ENCODE results near the gene IFNE. TPM values are rescaled to one million over a fixed set of nuclear protein-coding genes. Genes with fewer than 3 reads are reported as not detected.
"Not testable (repeated sequence)": the region's sequence is repeated elsewhere in the genome, so short reads cannot be mapped to it uniquely, and the experiment has no call there.

The IFNE gene
- total RNA-seq, 2 donors from 2014 or later = not detected

DNA sequence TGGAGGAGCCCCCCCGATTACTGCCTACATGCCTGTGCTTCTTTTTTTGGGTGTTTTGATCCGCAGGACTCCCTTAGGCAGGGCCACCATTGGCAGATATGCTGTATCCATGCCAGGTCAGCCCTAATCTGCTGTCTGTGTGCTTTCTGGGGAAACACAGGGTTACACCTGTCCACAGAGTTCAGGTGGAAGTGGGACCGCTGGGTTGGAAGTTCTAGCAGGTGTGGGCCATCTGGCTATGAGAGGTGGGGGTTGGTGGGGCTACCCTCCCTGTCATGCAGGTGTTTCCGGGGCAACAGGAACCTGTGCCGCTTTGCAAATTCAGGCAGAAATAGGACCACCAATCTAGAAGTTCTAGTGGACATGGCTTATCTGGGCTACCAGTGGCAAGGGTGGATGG, 17.0 kb downstream of the IFNE start:
- no peaks in the 10 kb centered on the region for H3K4me1 Mint-ChIP-seq
- H3K27me3 Mint-ChIP-seq = peaks cover 29% of the 10 kb centered on the region
- H3K27ac Mint-ChIP-seq = no peak overlapping the region
- no peaks in the 10 kb centered on the region for H3K36me3 Mint-ChIP-seq (ENCODE audit: low read depth)
- H3K9me3 Mint-ChIP-seq = no peaks in the 10 kb centered on the region
- no peak overlapping the region for H3K4me3 Mint-ChIP-seq
- no peak for ATAC-seq (replicated peaks)

- Mint-ChIP-seq H3K27me3 (peaks cover 38% of the 10 kb centered on the region), H3K4me3 (no peak overlapping the region), H3K4me1 (no peaks in the 10 kb centered on the region), H3K27ac (no peak overlapping the region), H3K9me3 (no peaks in the 10 kb centered on the region), H3K36me3 (ENCODE audit: low read depth) (no peaks in the 10 kb centered on the region)
- ATAC-seq (replicated peaks) = no peak
These were observed 20.7 kb downstream of the IFNE start for GRCh38 chr9:21461377-21461776.

- Mint-ChIP-seq H3K27ac (peak overlapping the region; percentile 36), H3K36me3 (ENCODE audit: low read depth) (no peaks in the 10 kb centered on the region), H3K27me3 (peaks cover 20% of the 10 kb centered on the region), H3K9me3 (no peaks in the 10 kb centered on the region), H3K4me1 (no peaks in the 10 kb centered on the region), H3K4me3 (no peak overlapping the region)
- peak; percentile 40 for ATAC-seq (replicated peaks)
These were observed 26.8 kb downstream of the IFNE start for GRCh38 chr9:21455320-21455719.

- Mint-ChIP-seq H3K9me3 (no peaks in the 10 kb centered on the region), H3K36me3 (ENCODE audit: low read depth) (no peaks in the 10 kb centered on the region), H3K4me3 (no peak overlapping the region), H3K4me1 (no peaks in the 10 kb centered on the region), H3K27me3 (peaks cover 15% of the 10 kb centered on the region), H3K27ac (no peak overlapping the region)
- ATAC-seq (replicated peaks) = no peak
These were observed 28.0 kb downstream of the IFNE start for GRCh38 chr9:21454149-21454548.

- no peak overlapping the region for H3K27ac Mint-ChIP-seq
- no peak for ATAC-seq (replicated peaks)
These were observed 29.4 kb downstream of the IFNE start for GRCh38 chr9:21452681-21453080.

GRCh38 chr9:21450733-21451394, 31.2 kb downstream of the IFNE start:
- Mint-ChIP-seq H3K27me3 (no peaks in the 10 kb centered on the region), H3K27ac (no peak overlapping the region), H3K4me1 (no peaks in the 10 kb centered on the region), H3K4me3 (no peak overlapping the region), H3K36me3 (ENCODE audit: low read depth) (no peaks in the 10 kb centered on the region), H3K9me3 (no peaks in the 10 kb centered on the region)
- ATAC-seq (replicated peaks) = no peak

More at GRCh38 chr9:21452681-21453080, 29.4 kb downstream of the IFNE start:
- Mint-ChIP-seq H3K9me3 (no peaks in the 10 kb centered on the region), H3K4me3 (no peak overlapping the region), H3K27me3 (peaks cover 10% of the 10 kb centered on the region), H3K36me3 (ENCODE audit: low read depth) (no peaks in the 10 kb centered on the region), H3K4me1 (no peaks in the 10 kb centered on the region)

- H3K4me1 Mint-ChIP-seq; ATAC-seq (replicated peaks); H3K36me3 Mint-ChIP-seq (ENCODE audit: low read depth); H3K27me3 Mint-ChIP-seq; H3K9me3 Mint-ChIP-seq; H3K27ac Mint-ChIP-seq; H3K4me3 Mint-ChIP-seq: not testable (repeated sequence)
These were observed 32.8 kb downstream of the IFNE start for GRCh38 chr9:21449312-21449711.

- peak; percentile 56 for ATAC-seq (replicated peaks)
- Mint-ChIP-seq H3K27me3 (peaks cover 3% of the 10 kb centered on the region), H3K27ac (no peak overlapping the region), H3K4me3 (peak overlapping the region; percentile 55), H3K36me3 (ENCODE audit: low read depth) (no peaks in the 10 kb centered on the region), H3K4me1 (peaks cover 8% of the 10 kb centered on the region), H3K9me3 (no peaks in the 10 kb centered on the region)
These were observed 38.1 kb downstream of the IFNE start for GRCh38 chr9:21443849-21444625.

DNA sequence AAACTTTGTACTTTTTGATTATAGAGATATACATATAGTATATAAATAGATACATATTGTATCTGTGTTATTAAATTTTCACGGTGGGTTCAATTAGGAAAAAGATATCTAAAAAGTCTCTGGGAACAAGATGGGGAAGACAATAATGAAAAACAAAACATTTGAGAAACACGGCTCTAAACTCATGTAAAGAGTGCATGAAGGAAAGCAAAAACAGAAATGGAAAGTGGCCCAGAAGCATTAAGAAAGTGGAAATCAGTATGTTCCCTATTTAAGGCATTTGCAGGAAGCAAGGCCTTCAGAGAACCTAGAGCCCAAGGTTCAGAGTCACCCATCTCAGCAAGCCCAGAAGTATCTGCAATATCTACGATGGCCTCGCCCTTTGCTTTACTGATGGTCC, 42.0 kb downstream of the IFNE start, which contains the start of gene IFNA1:
TSS of gene IFNA1 (plus strand) at position 301 of the 400 bp plus-strand sequence. CDS start at position 370, 69 bp downstream.
- Mint-ChIP-seq H3K27me3 (peaks cover 9% of the 10 kb centered on the region), H3K27ac (no peak within 1 kb of the TSS), H3K36me3 (ENCODE audit: low read depth) (no peaks in the 10 kb centered on the region), H3K9me3 (no peaks in the 10 kb centered on the region), H3K4me1 (peaks cover 8% of the 10 kb centered on the region), H3K4me3 (no peak within 1 kb of the TSS)
- ATAC-seq (replicated peaks) = no peak

- H3K9me3 Mint-ChIP-seq; H3K27ac Mint-ChIP-seq; H3K4me3 Mint-ChIP-seq; H3K36me3 Mint-ChIP-seq (ENCODE audit: low read depth); ATAC-seq (replicated peaks); H3K4me1 Mint-ChIP-seq: not testable (repeated sequence)
- H3K27me3 Mint-ChIP-seq = peaks cover 27% of the 10 kb centered on the region
These were observed 47.1 kb downstream of the IFNE start for GRCh38 chr9:21435015-21435383.

GRCh38 chr9:21434202-21435014, 47.7 kb downstream of the IFNE start:
- peaks cover 27% of the 10 kb centered on the region for H3K27me3 Mint-ChIP-seq
- no peak overlapping the region for H3K4me3 Mint-ChIP-seq
- no peaks in the 10 kb centered on the region for H3K9me3 Mint-ChIP-seq
- no peak overlapping the region for H3K27ac Mint-ChIP-seq
- no peaks in the 10 kb centered on the region for H3K4me1 Mint-ChIP-seq
- no peak for ATAC-seq (replicated peaks)
- H3K36me3 Mint-ChIP-seq (ENCODE audit: low read depth) = no peaks in the 10 kb centered on the region

DNA sequence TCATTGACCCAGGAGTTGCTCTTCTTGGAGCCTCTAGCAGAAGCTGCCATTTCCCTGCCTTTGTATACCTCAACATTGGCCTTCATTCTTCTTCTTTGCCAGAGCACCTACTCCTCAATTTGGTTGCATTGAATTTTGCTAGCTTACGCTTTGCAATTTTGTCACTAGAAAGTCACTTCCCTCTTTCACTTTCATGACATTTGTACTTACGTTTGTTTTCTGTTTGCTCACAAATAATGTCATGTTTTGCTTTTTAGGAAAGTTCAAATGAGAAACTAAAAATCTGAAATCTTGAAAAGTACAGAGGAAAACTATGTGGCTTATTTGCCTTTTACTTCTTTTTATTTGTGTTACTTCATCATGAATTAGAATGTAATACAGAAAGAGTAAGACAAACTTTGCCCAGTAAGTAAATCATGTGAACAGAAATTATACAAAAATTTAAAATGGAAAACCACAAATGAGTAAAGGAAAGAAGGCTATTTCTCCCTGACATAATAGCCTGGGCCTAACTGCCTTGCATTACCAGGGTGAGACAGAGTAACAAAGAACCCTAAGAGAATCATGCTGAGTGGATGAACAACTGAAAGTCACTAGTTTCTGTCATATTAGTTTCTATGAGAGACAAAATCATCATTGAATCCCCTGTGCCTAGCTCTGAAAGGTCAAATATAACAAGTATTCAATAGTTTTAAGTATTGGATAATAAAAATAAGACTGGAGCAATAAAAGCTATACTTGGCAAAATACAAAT, 49.3 kb downstream of the IFNE start:
- peaks cover 36% of the 10 kb centered on the region for H3K27me3 Mint-ChIP-seq
- no peaks in the 10 kb centered on the region for H3K4me1 Mint-ChIP-seq
- H3K4me3 Mint-ChIP-seq = no peak overlapping the region
- no peaks in the 10 kb centered on the region for H3K9me3 Mint-ChIP-seq
- H3K36me3 Mint-ChIP-seq (ENCODE audit: low read depth) = no peaks in the 10 kb centered on the region
- no peak for ATAC-seq (replicated peaks)
- H3K27ac Mint-ChIP-seq = no peak overlapping the region
